ENCODE results near the gene HHAT.

Gene HHAT

GRCh38 chr1:210292231-210292871, 36.4 kb upstream of the HHAT start:
- no peak overlapping the region for H3K27ac ChIP-seq
- TF ChIP-seq CTCF (IDR thresholded peaks at IDR 0.05): peak; percentile 80
- TF ChIP-seq ZFX (IDR thresholded peaks at IDR 0.05; ENCODE audit: borderline replicate concordance): no peak

GRCh38 chr1:210293171-210293607, 35.5 kb upstream of the HHAT start:
- no peak overlapping the region for H3K27ac ChIP-seq
- TF ChIP-seq ZFX (IDR thresholded peaks at IDR 0.05; ENCODE audit: borderline replicate concordance) (no peak), CTCF (IDR thresholded peaks at IDR 0.05) (no peak)

GRCh38 chr1:210294999-210295745, 33.5 kb upstream of the HHAT start:
- no peak for TF ChIP-seq CTCF (IDR thresholded peaks at IDR 0.05)
- no peak for TF ChIP-seq ZFX (IDR thresholded peaks at IDR 0.05; ENCODE audit: borderline replicate concordance)
- no peak overlapping the region for H3K27ac ChIP-seq

- H3K27ac ChIP-seq: no peak overlapping the region
- no peak for TF ChIP-seq CTCF (IDR thresholded peaks at IDR 0.05)
- no peak for TF ChIP-seq ZFX (IDR thresholded peaks at IDR 0.05; ENCODE audit: borderline replicate concordance)
Measured at GRCh38 chr1:210296682-210297081, 32.0 kb upstream of the HHAT start.

- TF ChIP-seq CTCF (IDR thresholded peaks at IDR 0.05): no peak
- TF ChIP-seq ZFX (IDR thresholded peaks at IDR 0.05; ENCODE audit: borderline replicate concordance): no peak
Measured at GRCh38 chr1:210298296-210298695, 30.4 kb upstream of the HHAT start.

GRCh38 chr1:210298936-210299335, 29.8 kb upstream of the HHAT start:
- no peak for TF ChIP-seq ZFX (IDR thresholded peaks at IDR 0.05; ENCODE audit: borderline replicate concordance)
- no peak for TF ChIP-seq CTCF (IDR thresholded peaks at IDR 0.05)
- H3K27ac ChIP-seq: no peak overlapping the region

More at GRCh38 chr1:210298296-210298695, 30.4 kb upstream of the HHAT start:
- no peak overlapping the region for H3K27ac ChIP-seq

GRCh38 chr1:210299501-210299900, 29.2 kb upstream of the HHAT start:
- H3K27ac ChIP-seq: no peak overlapping the region
- no peak for TF ChIP-seq CTCF (IDR thresholded peaks at IDR 0.05)
- TF ChIP-seq ZFX (IDR thresholded peaks at IDR 0.05; ENCODE audit: borderline replicate concordance): no peak

Data from 22Rv1 (cell line).